HFFc6 (cell line): ENCODE results near the gene HSD17B12. TPM values are rescaled to one million over a fixed set of nuclear protein-coding genes. Genes with fewer than 3 reads are reported as not detected.

Experiments used
- DNase-seq: peaks from one replicate; pipeline ENCODE4 v3.0.0-alpha.2; 2018
- H3K27ac Mint-ChIP-seq: 2 replicates; pipeline ENCODE4 v1.8.0; 2020; ENCODE audit warnings: mild to moderate bottlenecking, mixed read lengths
- H3K27me3 Mint-ChIP-seq: 2 replicates; pipeline ENCODE4 v1.8.0; 2021; ENCODE audit warnings: mild to moderate bottlenecking, moderate library complexity, mixed read lengths; ENCODE audit not compliant: insufficient read depth
- H3K36me3 Mint-ChIP-seq: 2 replicates; pipeline ENCODE4 v1.8.0; 2021; ENCODE audit warnings: low read depth, mixed read lengths
- H3K4me1 Mint-ChIP-seq: 2 replicates; pipeline ENCODE4 v1.8.0; 2020; ENCODE audit warnings: low read depth, mixed read lengths
- H3K4me3 Mint-ChIP-seq: 2 replicates; pipeline ENCODE4 v1.8.0; 2020; ENCODE audit warnings: mild to moderate bottlenecking, moderate library complexity, mixed read lengths
- H3K9me3 Mint-ChIP-seq: 2 replicates; pipeline ENCODE4 v1.8.0; 2020; ENCODE audit warnings: mild to moderate bottlenecking, mixed read lengths
- CTCF ChIP-seq: fragments of 200-600 bp; sonication (generic); IDR thresholded peaks from 2 replicates; pipeline ENCODE4 v1.5.0; 2021; ENCODE audit warnings: antibody characterized with exemption, mild to moderate bottlenecking
- total RNA-seq, 6 experiments: library from RNA; stranded (reverse); fragmentation: NEBNext Ultra II Directional; extraction: Animal tissue kit (Norgen Biotek cat#: 25700); gene quantifications; 2 replicates in 1 of 6; 3 replicates in 5 of 6; pipeline ENCODE4 v1.2.3, GENCODE V29; 2021

Gene HSD17B12
- total RNA-seq, 6 experiments from 2014 or later: 89.1 to 119 (median 99.0) TPM

GRCh38 chr11:43880640-43881159 is 200.2 kb downstream of the HSD17B12 start, which contains the start of gene ALKBH3:
TSS of gene ALKBH3 (plus strand) at chr11:43880831. CDS start at chr11:43882653, 1,822 bp downstream.
- H3K4me1 Mint-ChIP-seq: peaks cover 18% of the 10 kb centered on the region
- DNase-seq: peak; percentile 90
- TF ChIP-seq CTCF: no peak; the same call in 1 of the 2 replicates
- H3K4me3 Mint-ChIP-seq: peak within 1 kb of the TSS; percentile 91
- no peaks in the 10 kb centered on the region for H3K36me3 Mint-ChIP-seq
- peak within 1 kb of the TSS; percentile 75 for H3K27ac Mint-ChIP-seq
- no peaks in the 10 kb centered on the region for H3K9me3 Mint-ChIP-seq
- no peaks in the 10 kb centered on the region for H3K27me3 Mint-ChIP-seq

- H3K4me1 Mint-ChIP-seq: peaks cover under 1% of the 10 kb centered on the region
- no peak overlapping the region for H3K27ac Mint-ChIP-seq
- no peaks in the 10 kb centered on the region for H3K9me3 Mint-ChIP-seq
- peaks cover 24% of the 10 kb centered on the region for H3K36me3 Mint-ChIP-seq
- DNase-seq: no peak
- TF ChIP-seq CTCF: no peak
- H3K4me3 Mint-ChIP-seq: no peak overlapping the region
- no peaks in the 10 kb centered on the region for H3K27me3 Mint-ChIP-seq
Measured at GRCh38 chr11:43892851-43893250, 212.3 kb downstream of the HSD17B12 start.

GRCh38 chr11:43894546-43894945 is 214.0 kb downstream of the HSD17B12 start:
- no peaks in the 10 kb centered on the region for H3K9me3 Mint-ChIP-seq
- H3K4me1 Mint-ChIP-seq: peaks cover 11% of the 10 kb centered on the region
- H3K27me3 Mint-ChIP-seq: no peaks in the 10 kb centered on the region
- H3K36me3 Mint-ChIP-seq: peaks cover 34% of the 10 kb centered on the region
- H3K27ac Mint-ChIP-seq: no peak overlapping the region
- no peak overlapping the region for H3K4me3 Mint-ChIP-seq
- no peak for TF ChIP-seq CTCF
- no peak for DNase-seq

GRCh38 chr11:43895601-43896000 is 215.1 kb downstream of the HSD17B12 start:
- Mint-ChIP-seq H3K36me3 (peaks cover 30% of the 10 kb centered on the region), H3K27me3 (no peaks in the 10 kb centered on the region), H3K27ac (no peak overlapping the region), H3K4me3 (no peak overlapping the region), H3K9me3 (no peaks in the 10 kb centered on the region), H3K4me1 (peaks cover 11% of the 10 kb centered on the region)
- TF ChIP-seq CTCF: no peak
- DNase-seq: no peak

- no peak for DNase-seq
- Mint-ChIP-seq H3K9me3 (no peaks in the 10 kb centered on the region), H3K36me3 (peaks cover 15% of the 10 kb centered on the region), H3K27ac (no peak overlapping the region), H3K4me3 (no peak overlapping the region), H3K4me1 (peaks cover 11% of the 10 kb centered on the region), H3K27me3 (no peaks in the 10 kb centered on the region)
- TF ChIP-seq CTCF: no peak
Measured at GRCh38 chr11:43898574-43898973, 218.0 kb downstream of the HSD17B12 start.

- H3K4me3 Mint-ChIP-seq: no peak overlapping the region
- no peaks in the 10 kb centered on the region for H3K9me3 Mint-ChIP-seq
- no peak for TF ChIP-seq CTCF
- no peaks in the 10 kb centered on the region for H3K27me3 Mint-ChIP-seq
- H3K4me1 Mint-ChIP-seq: peaks cover 11% of the 10 kb centered on the region
- DNase-seq: no peak
- no peak overlapping the region for H3K27ac Mint-ChIP-seq
- peaks cover 15% of the 10 kb centered on the region for H3K36me3 Mint-ChIP-seq
Measured at GRCh38 chr11:43899094-43899493, 218.6 kb downstream of the HSD17B12 start.
